Mucosa of descending colon (tissue), 3 donors: ENCODE data around the gene TLX2. TPM values are rescaled to one million over a fixed set of nuclear protein-coding genes. Genes with fewer than 3 reads are reported as not detected.

Experiments used
- ATAC-seq: fragments of 200-7000 bp; cut with Tn5 transposase; one replicate; pipeline ENCODE4 v1.9.1; 2020; ENCODE audit warnings: mild to moderate bottlenecking, moderate library complexity
- DNase-seq, 3 donors: peaks; one replicate each; pipeline ENCODE4 v3.0.0-alpha.2; 2020
- H3K36me3 ChIP-seq: fragments of 200-600 bp; one replicate; pipeline ENCODE4 v1.8.0; 2021; ENCODE audit warnings: low read depth, mild to moderate bottlenecking
- H3K4me1 ChIP-seq: fragments of 200-600 bp; one replicate; pipeline ENCODE4 v1.8.0; 2021; ENCODE audit warnings: low read depth, mild to moderate bottlenecking
- H3K4me3 ChIP-seq: fragments of 200-600 bp; one replicate; pipeline ENCODE4 v1.8.0; 2021; ENCODE audit warnings: mild to moderate bottlenecking
- H3K9me3 ChIP-seq: fragments of 200-600 bp; one replicate; pipeline ENCODE4 v1.8.0; 2021; ENCODE audit warnings: mild to moderate bottlenecking
- CTCF ChIP-seq: fragments of 200-600 bp; IDR thresholded peaks from one replicate; pipeline ENCODE4 v1.8.0; 2022; ENCODE audit warnings: antibody characterized with exemption, mild to moderate bottlenecking
- intact Hi-C, 2 donors: fragments of 100-400 bp; cut with DNase I in 1 of 2; cut with micrococcal nuclease in 1 of 2; formaldehyde crosslinking; loops; one replicate each; pipeline versions ENCODE4 v1.11.0 to v1.11.1; 2022; cut with DNase I, micrococcal nuclease
- total RNA-seq, 3 donors: library from RNA; stranded (reverse); fragmentation: NEBNext Ultra II Directional in 2 of 3; extraction: Animal tissue kit (Norgen Biotek cat#: 25700) in 2 of 3; gene quantifications; one replicate each; pipeline versions ENCODE4 v1.2.1 to v1.2.4, GENCODE V29; 2021 to 2023
- donor health status: DM: no; HTN: no; CAD: no; lungs with moderate emphysema.
- donor health status: DM: no; HTN: no; CAD: no.
- donor health status: DM: no; HTN: yes; CAD: no.

Gene TLX2
- total RNA-seq, 3 donors from 2014 or later = 0.17 to 1.6 (median 0.51) TPM

- TF ChIP-seq CTCF = no peak
- Histone ChIP-seq H3K4me1 (no peaks in the 10 kb centered on the region), H3K36me3 (no peaks in the 10 kb centered on the region), H3K4me3 (no peak overlapping the region), H3K9me3 (no peaks in the 10 kb centered on the region)
- intact Hi-C loops = no loop called here
- ATAC-seq (no peak), DNase-seq (no peak)
Measured at GRCh38 chr2:74540291-74540690, 26.0 kb downstream of the TLX2 start.

DNA sequence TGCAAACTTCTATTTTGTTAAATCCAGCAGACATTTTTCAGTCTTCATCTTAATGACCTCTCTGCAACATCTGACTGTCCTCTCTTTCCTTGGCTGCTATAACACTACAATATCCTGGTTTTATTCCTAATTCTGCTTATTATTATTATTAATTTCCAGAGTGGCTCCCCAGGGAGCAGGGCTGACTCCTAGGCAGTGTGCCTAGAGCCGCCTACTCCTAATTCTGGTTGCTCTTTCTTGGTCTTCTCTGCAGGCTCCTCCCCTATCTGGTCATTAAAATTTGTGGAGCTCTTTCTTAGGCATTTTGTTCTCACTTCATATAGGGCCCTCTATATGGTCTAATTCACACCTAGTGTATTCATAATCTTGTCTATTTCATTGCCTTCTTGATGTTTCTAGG, 28.7 kb downstream of the TLX2 start:
- intact Hi-C loops = no loop called here
- no peak overlapping the region for H3K4me3 ChIP-seq
- TF ChIP-seq CTCF = no peak
- no peaks in the 10 kb centered on the region for H3K4me1 ChIP-seq
- H3K36me3 ChIP-seq = no peaks in the 10 kb centered on the region
- DNase-seq = no peak
- no peak for ATAC-seq
- H3K9me3 ChIP-seq = no peaks in the 10 kb centered on the region

DNA sequence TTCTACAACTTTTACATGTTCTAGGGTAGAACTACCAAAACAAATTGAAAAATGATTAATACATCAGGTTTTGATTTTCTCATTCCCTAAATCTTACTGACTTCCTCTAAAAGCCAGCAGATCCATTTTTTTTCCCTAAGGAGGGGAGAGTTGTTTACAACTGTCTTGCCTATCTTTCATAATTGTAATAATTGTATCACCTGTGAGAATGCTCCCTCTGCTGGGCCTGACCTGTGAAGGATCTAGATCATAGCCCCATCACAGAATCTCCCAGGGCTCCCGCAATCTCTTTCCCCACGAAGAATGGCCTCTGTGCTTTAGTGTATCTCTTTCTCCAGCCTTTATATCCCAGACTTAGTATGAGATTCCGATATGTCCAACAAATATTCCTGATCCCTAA, 30.4 kb downstream of the TLX2 start:
- no peak for TF ChIP-seq CTCF
- Histone ChIP-seq H3K36me3 (no peaks in the 10 kb centered on the region), H3K9me3 (no peaks in the 10 kb centered on the region), H3K4me1 (peaks cover 7% of the 10 kb centered on the region), H3K4me3 (no peak overlapping the region)
- ATAC-seq (no peak), DNase-seq (peak in 1 of 3 donors; percentile 51)
- intact Hi-C loops = no loop called here

DNA sequence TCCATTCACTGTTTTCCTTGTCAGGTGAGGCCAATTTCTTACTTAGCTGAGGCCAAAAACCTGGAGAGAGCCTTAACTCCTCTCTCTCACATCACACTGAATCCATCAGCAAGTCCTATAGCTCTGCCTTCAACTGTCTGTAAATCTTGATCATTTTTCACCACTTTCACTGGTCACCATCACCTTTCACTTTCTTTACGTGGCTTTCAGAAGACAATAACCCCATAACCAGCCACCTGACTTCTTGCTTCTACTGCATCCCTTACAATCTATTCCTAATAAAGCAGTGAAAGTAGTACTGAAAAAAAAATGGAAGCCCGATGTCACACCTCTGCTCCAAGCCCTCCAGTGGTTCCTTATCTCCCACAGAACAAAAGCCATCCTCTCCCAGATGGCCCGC, 31.8 kb downstream of the TLX2 start:
- intact Hi-C loops = no loop called here
- no peak for TF ChIP-seq CTCF
- no peak for ATAC-seq
- Histone ChIP-seq H3K4me1 (peaks cover 10% of the 10 kb centered on the region), H3K9me3 (no peaks in the 10 kb centered on the region), H3K4me3 (no peak overlapping the region), H3K36me3 (no peaks in the 10 kb centered on the region)
- no peak for DNase-seq

DNA sequence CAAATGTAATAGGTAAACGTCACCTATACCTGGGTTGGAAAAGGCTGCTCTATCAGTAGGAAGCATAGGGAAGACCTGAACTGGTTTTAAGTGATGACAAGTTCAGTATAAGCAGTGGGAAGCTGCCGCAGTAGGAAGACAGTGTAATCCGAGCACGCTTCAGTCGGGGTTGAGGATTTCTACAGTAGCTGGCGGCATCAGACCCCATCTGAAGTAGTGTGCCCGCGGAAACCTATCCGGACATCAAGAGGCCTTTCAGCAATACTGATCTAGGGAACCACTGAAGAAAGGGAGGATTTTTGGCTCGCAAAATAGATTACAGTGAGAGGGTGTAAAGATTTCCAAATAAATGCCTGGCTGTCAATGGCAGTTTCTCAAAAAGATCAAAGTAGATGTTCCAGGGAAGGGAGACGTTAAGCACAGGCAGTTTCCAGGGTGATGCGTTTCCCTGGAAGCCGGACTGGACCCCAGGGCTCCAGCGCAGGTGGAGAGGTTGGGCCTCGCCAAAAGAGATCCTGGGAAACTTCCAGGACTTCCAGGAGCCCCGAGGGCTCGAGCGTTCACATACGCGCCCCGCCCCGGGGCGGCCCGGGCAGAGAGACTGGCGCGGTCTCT, 34.1 kb downstream of the TLX2 start:
- TF ChIP-seq CTCF = no peak
- Histone ChIP-seq H3K4me3 (no peak overlapping the region), H3K4me1 (peaks cover 10% of the 10 kb centered on the region), H3K9me3 (no peaks in the 10 kb centered on the region), H3K36me3 (no peaks in the 10 kb centered on the region)
- DNase-seq (no peak), ATAC-seq (no peak)
- intact Hi-C loops = no loop called here
